ENCODE results near the gene ZNF155. TPM values are rescaled to one million over a fixed set of nuclear protein-coding genes. Genes with fewer than 3 reads are reported as not detected.
A peak's percentile ranks its signal among the peaks of the same experiment; 100 is the strongest.

ZNF155 gene
- total and polyA plus RNA-seq, 10 of the 15 experiments (the other 5 are each of a cell fraction or from before 2014, with no cell fraction given), result 2.4 to 12.2 (median 5.6) TPM

DNA sequence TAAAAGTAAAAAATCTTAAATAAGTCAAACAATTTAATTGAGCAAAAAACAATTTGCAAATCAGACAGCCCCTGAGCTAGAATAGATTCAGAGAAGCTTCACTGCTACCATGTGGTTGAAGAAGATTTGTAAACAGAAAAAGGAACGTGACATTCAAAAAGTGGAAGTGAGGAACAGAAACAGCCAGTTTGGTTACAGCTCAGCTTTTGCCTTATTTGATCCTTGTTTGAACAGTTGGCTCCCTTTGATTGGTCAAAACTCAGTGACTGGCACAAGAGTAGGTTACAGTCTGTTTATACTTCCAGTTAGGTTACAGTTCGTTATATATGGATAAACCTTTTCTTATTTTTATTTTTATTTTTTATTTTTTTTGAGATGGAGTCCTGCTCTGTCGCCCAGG is 27.2 kb upstream of the ZNF155 start (continued):
- TF ChIP-seq, protein P1, sequence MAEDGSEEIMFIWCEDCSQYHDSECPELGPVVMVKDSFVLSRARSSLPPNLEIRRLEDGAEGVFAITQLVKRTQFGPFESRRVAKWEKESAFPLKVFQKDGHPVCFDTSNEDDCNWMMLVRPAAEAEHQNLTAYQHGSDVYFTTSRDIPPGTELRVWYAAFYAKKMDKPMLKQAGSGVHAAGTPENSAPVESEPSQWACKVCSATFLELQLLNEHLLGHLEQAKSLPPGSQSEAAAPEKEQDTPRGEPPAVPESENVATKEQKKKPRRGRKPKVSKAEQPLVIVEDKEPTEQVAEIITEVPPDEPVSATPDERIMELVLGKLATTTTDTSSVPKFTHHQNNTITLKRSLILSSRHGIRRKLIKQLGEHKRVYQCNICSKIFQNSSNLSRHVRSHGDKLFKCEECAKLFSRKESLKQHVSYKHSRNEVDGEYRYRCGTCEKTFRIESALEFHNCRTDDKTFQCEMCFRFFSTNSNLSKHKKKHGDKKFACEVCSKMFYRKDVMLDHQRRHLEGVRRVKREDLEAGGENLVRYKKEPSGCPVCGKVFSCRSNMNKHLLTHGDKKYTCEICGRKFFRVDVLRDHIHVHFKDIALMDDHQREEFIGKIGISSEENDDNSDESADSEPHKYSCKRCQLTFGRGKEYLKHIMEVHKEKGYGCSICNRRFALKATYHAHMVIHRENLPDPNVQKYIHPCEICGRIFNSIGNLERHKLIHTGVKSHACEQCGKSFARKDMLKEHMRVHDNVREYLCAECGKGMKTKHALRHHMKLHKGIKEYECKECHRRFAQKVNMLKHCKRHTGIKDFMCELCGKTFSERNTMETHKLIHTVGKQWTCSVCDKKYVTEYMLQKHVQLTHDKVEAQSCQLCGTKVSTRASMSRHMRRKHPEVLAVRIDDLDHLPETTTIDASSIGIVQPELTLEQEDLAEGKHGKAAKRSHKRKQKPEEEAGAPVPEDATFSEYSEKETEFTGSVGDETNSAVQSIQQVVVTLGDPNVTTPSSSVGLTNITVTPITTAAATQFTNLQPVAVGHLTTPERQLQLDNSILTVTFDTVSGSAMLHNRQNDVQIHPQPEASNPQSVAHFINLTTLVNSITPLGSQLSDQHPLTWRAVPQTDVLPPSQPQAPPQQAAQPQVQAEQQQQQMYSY (CRISPR knock-in tag; IDR thresholded peaks at IDR 0.05), result no peak
- peak; percentile 41; the same call in 1 of the 2 replicates for TF ChIP-seq FOXK2 (IDR thresholded peaks at IDR 0.05)
- TF ChIP-seq ZNF384 (IDR thresholded peaks at IDR 0.05; ENCODE audit: borderline replicate concordance, low read depth, low read length), result no peak
- TF ChIP-seq ATF7 (IDR thresholded peaks at IDR 0.05; ENCODE audit: low read depth), result no peak
- no peak for TF ChIP-seq RUNX3 (IDR thresholded peaks at IDR 0.05; ENCODE audit: low read length)
- no peak for TF ChIP-seq KAT2A (conservative IDR thresholded peaks at IDR 0.05; ENCODE audit: control insufficient read depth, low read depth, low read length)
- TF ChIP-seq CEBPB (IDR thresholded peaks at IDR 0.05; ENCODE audit: borderline replicate concordance in 1 of 2, low read depth in 2 of 2, low read length in 2 of 2), result no peak
- TF ChIP-seq RFX5 (IDR thresholded peaks at IDR 0.05; ENCODE audit: low read depth, low read length), result no peak

DNA sequence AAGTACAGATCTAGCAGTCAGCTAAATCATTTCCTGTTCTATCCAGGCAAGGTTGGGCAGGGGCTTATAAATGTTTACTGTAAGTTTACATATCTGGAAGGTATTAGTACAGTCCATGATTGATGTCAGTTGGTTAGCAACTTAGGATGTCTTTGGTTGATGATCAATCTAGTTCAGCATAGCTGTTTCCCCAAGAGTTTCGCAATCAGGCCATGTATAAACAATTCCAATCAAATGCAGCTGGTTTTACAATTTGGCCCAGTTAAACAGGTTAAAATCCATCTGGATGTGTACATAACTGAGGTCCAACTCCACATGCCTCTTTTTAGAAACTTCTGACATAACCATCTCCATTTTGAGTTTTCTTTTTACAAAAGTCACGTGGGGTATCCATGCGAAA is 26.1 kb upstream of the ZNF155 start:
- Histone ChIP-seq H2AFZ (ENCODE audit: control insufficient read depth, low read depth, low read length) (no peak overlapping the region), H3K79me2 (ENCODE audit: control insufficient read depth, insufficient read depth, low read length) (no peaks in the 10 kb centered on the region), H3K9me3 (replicated peaks; ENCODE audit: control insufficient read depth, insufficient read depth, low read length) (peaks cover 3% of the 10 kb centered on the region; the same call in 2 of the 3 replicates), H4K20me1 (ENCODE audit: control insufficient read depth, insufficient read depth) (no peaks in the 10 kb centered on the region), H3K4me3 (no peak overlapping the region), H3K4me2 (ENCODE audit: control insufficient read depth, insufficient read depth) (no peak overlapping the region), H3K27me3 (replicated peaks in 1 of 2; ENCODE audit: control insufficient read depth in 2 of 2, insufficient read depth in 2 of 2, low read length in 1 of 2) (no peaks in the 10 kb centered on the region), H3K4me1 (ENCODE audit: control insufficient read depth, insufficient read depth, low read length) (no peaks in the 10 kb centered on the region), H3K27ac (ENCODE audit: control insufficient read depth, insufficient read depth) (no peak overlapping the region), H3K36me3 (ENCODE audit: control insufficient read depth in 2 of 2, insufficient read depth in 2 of 2, low read length in 1 of 2) (no peaks in the 10 kb centered on the region), H3K9ac (ENCODE audit: control insufficient read depth, insufficient read depth, low read length) (no peak overlapping the region)
- 93% methylated on average over 3 of the region's 3 CpGs for WGBS (ENCODE audit: insufficient coverage, insufficient replicate concordance, low lambda C conversion rate, missing lambda C conversion rate)
- POLR2A ChIA-PET, result interaction anchor here (0.6 to 0.7 kb wide), 2 partner anchors 66 to 262 kb away, joined by 3 read pairs; no protein-coding TSS in a partner anchor
- in situ Hi-C loops (cut with MboI) (no loop called here), intact Hi-C loops (cut with micrococcal nuclease; ENCODE audit: unreplicated experiment) (no loop called here)
- FAIRE-seq (no peak), DNase-seq (ENCODE audit: low read depth, low spot score) (no peak), ATAC-seq (no peak)
- RAD21 ChIA-PET (ENCODE audit: unreplicated experiment), result no interaction called here
- CTCF ChIA-PET, result no interaction called here
- SMC1A ChIA-PET (ENCODE audit: uncharacterized antibody, unreplicated experiment), result interaction anchor here (1.2 kb wide), 1 partner anchor 23 kb away, joined by 3 read pairs; the partner anchor contains the start of gene ZNF45
- no TSS peak for BruUV-seq (replicated peaks)
- TF ChIP-seq ASH2L (IDR thresholded peaks at IDR 0.05; ENCODE audit: borderline replicate concordance, low read depth), result no peak
- TF ChIP-seq STAT1 (conservative IDR thresholded peaks at IDR 0.05), result no peak
- no peak for TF ChIP-seq PAX8 (IDR thresholded peaks at IDR 0.05)
- TF ChIP-seq, protein P2, sequence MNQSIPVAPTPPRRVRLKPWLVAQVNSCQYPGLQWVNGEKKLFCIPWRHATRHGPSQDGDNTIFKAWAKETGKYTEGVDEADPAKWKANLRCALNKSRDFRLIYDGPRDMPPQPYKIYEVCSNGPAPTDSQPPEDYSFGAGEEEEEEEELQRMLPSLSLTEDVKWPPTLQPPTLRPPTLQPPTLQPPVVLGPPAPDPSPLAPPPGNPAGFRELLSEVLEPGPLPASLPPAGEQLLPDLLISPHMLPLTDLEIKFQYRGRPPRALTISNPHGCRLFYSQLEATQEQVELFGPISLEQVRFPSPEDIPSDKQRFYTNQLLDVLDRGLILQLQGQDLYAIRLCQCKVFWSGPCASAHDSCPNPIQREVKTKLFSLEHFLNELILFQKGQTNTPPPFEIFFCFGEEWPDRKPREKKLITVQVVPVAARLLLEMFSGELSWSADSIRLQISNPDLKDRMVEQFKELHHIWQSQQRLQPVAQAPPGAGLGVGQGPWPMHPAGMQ (IDR thresholded peaks at IDR 0.05; ENCODE audit: borderline replicate concordance), result no peak
- TF ChIP-seq NFYA (IDR thresholded peaks at IDR 0.05; ENCODE audit: borderline replicate concordance, low read depth, low read length), result no peak
- no peak for TF ChIP-seq NR2C2 (IDR thresholded peaks at IDR 0.05; ENCODE audit: borderline replicate concordance, control insufficient read depth, insufficient read length, low read depth)
- TF ChIP-seq USF1 (IDR thresholded peaks at IDR 0.05; ENCODE audit: borderline replicate concordance, extremely low read length, insufficient read depth, low read depth, low read length), result no peak
- no peak for TF ChIP-seq PKNOX1 (IDR thresholded peaks at IDR 0.05)
- no peak for TF ChIP-seq GATAD2B (conservative IDR thresholded peaks at IDR 0.05; ENCODE audit: low read depth)
